Measurements from ENCODE around the gene RPA3. TPM values are rescaled to one million over a fixed set of nuclear protein-coding genes. Genes with fewer than 3 reads are reported as not detected.

Gene RPA3
- polyA plus RNA-seq, 1 donor (not counting 4 experiments of a cell fraction or from before 2014, with no cell fraction given): 51.1 TPM

DNA sequence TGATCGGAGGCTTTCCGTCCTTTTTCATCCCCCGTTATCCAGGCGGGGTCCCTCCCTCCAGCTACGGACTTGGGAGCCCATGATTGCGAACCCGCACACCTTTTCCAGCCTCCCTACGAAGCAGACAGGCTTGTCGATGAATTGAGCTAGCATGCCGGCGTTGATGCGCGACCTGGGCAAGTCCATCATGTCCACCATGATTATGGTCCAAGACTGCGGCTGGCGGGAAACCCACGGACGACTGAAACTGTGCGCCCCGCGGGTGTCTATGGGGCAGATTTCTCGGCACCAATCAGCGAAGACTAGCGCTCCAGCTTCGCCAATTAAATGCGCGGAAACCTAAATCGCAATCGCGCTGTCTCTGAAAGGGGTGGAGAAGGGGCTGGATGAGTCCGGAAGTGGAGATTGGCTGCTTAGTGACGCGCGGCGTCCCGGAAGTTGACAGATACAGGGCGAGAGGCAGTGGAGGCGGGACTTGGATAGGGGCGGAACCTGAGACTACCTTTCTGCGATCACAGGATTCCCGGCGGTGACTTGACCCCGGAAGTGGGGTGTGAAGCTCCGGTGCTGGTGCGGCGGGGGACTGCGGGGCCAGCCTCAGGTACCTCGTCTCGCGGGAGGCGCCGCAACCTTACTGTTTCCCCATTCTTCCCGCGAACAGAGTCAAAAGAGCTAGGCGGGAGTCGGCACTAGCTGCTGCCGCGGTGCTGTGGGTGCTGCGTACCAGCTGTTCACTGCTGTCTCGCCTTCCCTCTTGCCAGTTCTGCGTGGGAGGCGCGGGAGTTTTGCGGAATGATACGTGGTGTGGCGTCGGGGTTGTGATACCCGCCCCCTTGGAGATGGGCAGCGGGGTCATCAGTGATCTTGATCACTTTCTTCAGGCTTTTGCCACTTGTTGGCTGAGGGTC lies 77.9 kb downstream of the RPA3 start, which contains the start of gene UMAD1:
TSS of gene UMAD1 (plus strand) at position 532 of the 908 bp plus-strand sequence. CDS start 32,620 bp downstream, outside the sequence.
- dilution Hi-C loops (cut with MboI; ENCODE audit: extremely low pct_ligation_motif_present, low sequenced_read_pairs): no loop called here
- Histone ChIP-seq H3K27ac (ENCODE audit: control insufficient read depth, insufficient read depth, low read length) (peak within 1 kb of the TSS; percentile 86), H3K4me3 (ENCODE audit: control insufficient read depth in 2 of 3, extremely low read depth in 1 of 3, insufficient read depth in 2 of 3, low read depth in 1 of 3, low read length in 3 of 3) (peak within 1 kb of the TSS; percentile 56 to 88 (median 80)), H2AFZ (ENCODE audit: control insufficient read depth, low read length) (peak within 1 kb of the TSS; percentile 98), H3K9ac (ENCODE audit: control insufficient read depth, extremely low read depth, insufficient read depth, low read length) (peak within 1 kb of the TSS; percentile 87), H3K4me2 (ENCODE audit: control insufficient read depth, extremely low read depth, insufficient read depth, low read depth, low read length) (peak within 1 kb of the TSS; percentile 86), H3K9me3 (ENCODE audit: control insufficient read depth, low read depth, low read length) (no peaks in the 10 kb centered on the region), H3K36me3 (ENCODE audit: control insufficient read depth in 2 of 2, extremely low read depth in 1 of 2, insufficient read depth in 2 of 2, low read length in 2 of 2) (no peaks in the 10 kb centered on the region), H3K9me1 (ENCODE audit: control insufficient read depth, extremely low read depth, insufficient read depth, low read length) (no peaks in the 10 kb centered on the region), H4K20me1 (ENCODE audit: control insufficient read depth, extremely low read depth, insufficient read depth, low read length) (no peaks in the 10 kb centered on the region), H3K79me2 (ENCODE audit: control insufficient read depth, insufficient read depth, low read length) (peaks cover 11% of the 10 kb centered on the region), H3K27me3 (ENCODE audit: control insufficient read depth, extremely low read depth, insufficient read depth, low read length) (no peaks in the 10 kb centered on the region), H3K4me1 (ENCODE audit: control insufficient read depth, extremely low read depth, insufficient read depth, low read length) (peaks cover 11% of the 10 kb centered on the region)
- DNase-seq (ENCODE audit: low read depth, low spot score) (peak; percentile 84), FAIRE-seq (peak; percentile 78)
- TF ChIP-seq EZH2 (IDR thresholded peaks at IDR 0.05; ENCODE audit: low read length): no peak
- TF ChIP-seq, protein P1, sequence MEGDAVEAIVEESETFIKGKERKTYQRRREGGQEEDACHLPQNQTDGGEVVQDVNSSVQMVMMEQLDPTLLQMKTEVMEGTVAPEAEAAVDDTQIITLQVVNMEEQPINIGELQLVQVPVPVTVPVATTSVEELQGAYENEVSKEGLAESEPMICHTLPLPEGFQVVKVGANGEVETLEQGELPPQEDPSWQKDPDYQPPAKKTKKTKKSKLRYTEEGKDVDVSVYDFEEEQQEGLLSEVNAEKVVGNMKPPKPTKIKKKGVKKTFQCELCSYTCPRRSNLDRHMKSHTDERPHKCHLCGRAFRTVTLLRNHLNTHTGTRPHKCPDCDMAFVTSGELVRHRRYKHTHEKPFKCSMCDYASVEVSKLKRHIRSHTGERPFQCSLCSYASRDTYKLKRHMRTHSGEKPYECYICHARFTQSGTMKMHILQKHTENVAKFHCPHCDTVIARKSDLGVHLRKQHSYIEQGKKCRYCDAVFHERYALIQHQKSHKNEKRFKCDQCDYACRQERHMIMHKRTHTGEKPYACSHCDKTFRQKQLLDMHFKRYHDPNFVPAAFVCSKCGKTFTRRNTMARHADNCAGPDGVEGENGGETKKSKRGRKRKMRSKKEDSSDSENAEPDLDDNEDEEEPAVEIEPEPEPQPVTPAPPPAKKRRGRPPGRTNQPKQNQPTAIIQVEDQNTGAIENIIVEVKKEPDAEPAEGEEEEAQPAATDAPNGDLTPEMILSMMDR (optimal IDR thresholded peaks at IDR 0.05 in 1 of 3, IDR thresholded peaks at IDR 0.05 in 1 of 3, conservative IDR thresholded peaks at IDR 0.05 in 1 of 3; ENCODE audit: extremely low read depth in 1 of 3, insufficient read depth in 2 of 3, low read length in 3 of 3): no peak

DNA sequence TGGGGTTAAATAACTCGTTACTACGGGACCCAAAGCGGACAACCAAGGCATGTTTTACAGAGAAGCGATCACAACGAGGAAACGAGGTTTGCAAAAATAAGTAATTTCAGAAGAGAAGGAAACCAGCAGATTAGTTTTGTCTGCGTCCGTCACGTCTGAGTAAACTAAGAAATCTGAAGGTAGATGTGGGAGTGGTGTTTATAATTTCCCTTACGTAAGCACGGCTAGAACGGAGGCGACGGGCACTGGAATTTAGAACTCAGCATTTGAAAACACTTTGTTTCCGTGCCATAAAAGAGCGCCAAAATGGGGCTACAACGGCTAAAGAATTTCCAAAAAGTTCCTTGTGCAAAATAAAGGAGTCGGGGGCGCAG lies 78.6 kb downstream of the RPA3 start:
- TF ChIP-seq, protein P1 (optimal IDR thresholded peaks at IDR 0.05 in 1 of 3, IDR thresholded peaks at IDR 0.05 in 1 of 3, conservative IDR thresholded peaks at IDR 0.05 in 1 of 3; ENCODE audit: extremely low read depth in 1 of 3, insufficient read depth in 2 of 3, low read length in 3 of 3): no peak
- no peak for TF ChIP-seq EZH2 (IDR thresholded peaks at IDR 0.05; ENCODE audit: low read length)
- dilution Hi-C loops (cut with MboI; ENCODE audit: extremely low pct_ligation_motif_present, low sequenced_read_pairs): no loop called here

More for the DNA sequence above, 78.6 kb downstream of the RPA3 start:
- Histone ChIP-seq H3K27ac (ENCODE audit: control insufficient read depth, insufficient read depth, low read length) (peak overlapping the region; percentile 68), H3K79me2 (ENCODE audit: control insufficient read depth, insufficient read depth, low read length) (peaks cover 8% of the 10 kb centered on the region), H3K4me3 (ENCODE audit: control insufficient read depth in 2 of 3, extremely low read depth in 1 of 3, insufficient read depth in 2 of 3, low read depth in 1 of 3, low read length in 3 of 3) (peak overlapping the region; percentile 56 to 88 (median 80)), H3K4me2 (ENCODE audit: control insufficient read depth, extremely low read depth, insufficient read depth, low read depth, low read length) (peak overlapping the region; percentile 86), H3K27me3 (ENCODE audit: control insufficient read depth, extremely low read depth, insufficient read depth, low read length) (no peaks in the 10 kb centered on the region), H3K9me3 (ENCODE audit: control insufficient read depth, low read depth, low read length) (no peaks in the 10 kb centered on the region), H3K4me1 (ENCODE audit: control insufficient read depth, extremely low read depth, insufficient read depth, low read length) (peaks cover 11% of the 10 kb centered on the region), H3K9ac (ENCODE audit: control insufficient read depth, extremely low read depth, insufficient read depth, low read length) (peak overlapping the region; percentile 87), H3K36me3 (ENCODE audit: control insufficient read depth in 2 of 2, extremely low read depth in 1 of 2, insufficient read depth in 2 of 2, low read length in 2 of 2) (no peaks in the 10 kb centered on the region), H3K9me1 (ENCODE audit: control insufficient read depth, extremely low read depth, insufficient read depth, low read length) (no peaks in the 10 kb centered on the region), H4K20me1 (ENCODE audit: control insufficient read depth, extremely low read depth, insufficient read depth, low read length) (no peaks in the 10 kb centered on the region), H2AFZ (ENCODE audit: control insufficient read depth, low read length) (peak overlapping the region; percentile 98)
- FAIRE-seq (no peak), DNase-seq (ENCODE audit: low read depth, low spot score) (no peak)
